CD4-positive, alpha-beta T cell treated with Interleukin-10 for 1 hour (primary cell): ENCODE measurements around the gene GLTPD2.
"Not testable (repeated sequence)": the region's sequence is repeated elsewhere in the genome, so short reads cannot be mapped to it uniquely, and the experiment has no call there.

Source experiments
- DNase-seq: peaks from one replicate; pipeline ENCODE4 v3.0.0-alpha.2; 2020

The GLTPD2 gene

DNA sequence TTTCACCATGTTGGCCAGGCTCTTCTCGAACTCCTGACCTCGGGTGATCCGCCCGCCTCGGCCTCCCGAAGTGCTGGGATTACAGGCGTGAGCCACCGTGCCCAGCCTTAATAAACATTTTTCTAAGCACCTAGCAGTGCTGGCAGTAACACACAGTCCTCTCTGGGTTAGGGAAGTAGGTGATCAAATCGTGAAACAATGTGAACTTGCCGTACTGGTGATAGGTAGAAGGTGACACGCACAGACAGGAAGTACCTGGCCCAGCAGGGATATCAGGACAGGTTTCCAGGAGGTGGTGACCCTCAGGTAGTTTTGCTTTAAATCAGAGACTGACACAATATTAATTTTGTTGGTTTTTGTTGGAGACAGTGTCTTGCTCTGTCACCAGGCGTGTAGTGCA lies 22.7 kb downstream of the GLTPD2 start:
- no peak for DNase-seq

DNA sequence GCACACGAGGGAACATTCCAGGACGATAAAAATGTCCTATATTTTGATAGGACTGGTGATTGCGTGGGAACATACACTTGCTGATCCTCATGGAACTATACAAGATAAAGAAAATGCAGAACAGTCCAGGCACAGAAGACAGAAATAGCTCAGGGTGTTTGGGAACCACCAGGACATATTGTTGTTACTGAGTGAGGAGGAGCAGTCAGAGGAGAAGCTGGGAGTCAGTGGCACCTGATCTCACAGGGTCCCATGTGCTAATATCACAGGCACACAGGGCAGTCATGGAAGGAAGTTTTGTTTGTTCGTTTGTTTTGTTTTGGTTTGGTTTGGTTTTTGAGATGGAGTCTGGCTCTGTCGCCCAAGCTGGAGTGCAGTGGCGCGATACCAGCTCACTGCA lies 23.9 kb downstream of the GLTPD2 start:
- no peak for DNase-seq

DNA sequence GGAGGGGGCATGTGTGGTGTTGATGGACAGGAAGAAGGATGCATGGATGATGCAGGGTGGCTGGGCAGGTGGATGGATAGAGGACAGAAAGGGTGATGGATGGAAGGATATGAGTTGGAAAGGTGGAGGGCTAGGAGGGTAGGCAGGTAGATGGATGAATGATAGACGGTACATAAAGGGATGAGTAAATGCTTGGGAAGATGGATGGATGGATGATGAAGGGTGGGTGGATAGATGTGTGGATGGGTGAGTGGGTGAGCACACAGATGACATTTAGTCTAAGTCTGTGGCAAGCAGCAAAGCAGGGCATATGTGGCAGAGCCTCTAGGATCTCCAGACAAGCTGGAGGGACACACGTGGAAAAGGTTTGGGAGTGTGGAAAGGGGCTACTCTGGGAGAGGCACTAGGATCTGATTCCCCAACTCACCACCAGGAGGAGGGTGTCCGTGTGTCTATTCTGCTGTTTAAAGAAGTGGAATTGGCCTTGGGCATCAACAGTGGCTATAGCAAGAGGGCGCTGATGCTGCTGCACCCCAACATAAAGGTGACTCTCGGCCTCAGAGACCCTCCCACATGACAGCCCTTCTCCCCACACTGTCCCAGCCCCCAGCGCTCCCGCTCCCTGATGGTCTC lies 26.4 kb downstream of the GLTPD2 start:
- DNase-seq = no peak

DNA sequence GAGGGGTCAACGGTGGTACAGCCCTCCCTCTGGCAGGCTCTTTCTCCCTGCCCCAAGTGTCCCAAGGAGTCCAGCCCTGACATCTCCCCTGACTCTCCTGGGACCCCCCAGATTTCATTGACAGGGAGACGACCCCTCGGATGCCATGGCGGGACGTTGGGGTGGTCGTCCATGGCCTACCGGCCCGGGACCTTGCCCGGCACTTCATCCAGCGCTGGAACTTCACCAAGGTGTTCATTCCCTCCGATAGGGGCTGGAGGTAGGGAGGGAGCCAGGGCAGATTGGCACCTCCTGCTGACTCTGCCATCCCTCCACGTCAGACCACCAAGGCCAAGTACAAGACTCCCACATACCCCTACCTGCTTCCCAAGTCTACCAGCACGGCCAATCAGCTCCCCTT lies 28.1 kb downstream of the GLTPD2 start:
- no peak for DNase-seq

DNA sequence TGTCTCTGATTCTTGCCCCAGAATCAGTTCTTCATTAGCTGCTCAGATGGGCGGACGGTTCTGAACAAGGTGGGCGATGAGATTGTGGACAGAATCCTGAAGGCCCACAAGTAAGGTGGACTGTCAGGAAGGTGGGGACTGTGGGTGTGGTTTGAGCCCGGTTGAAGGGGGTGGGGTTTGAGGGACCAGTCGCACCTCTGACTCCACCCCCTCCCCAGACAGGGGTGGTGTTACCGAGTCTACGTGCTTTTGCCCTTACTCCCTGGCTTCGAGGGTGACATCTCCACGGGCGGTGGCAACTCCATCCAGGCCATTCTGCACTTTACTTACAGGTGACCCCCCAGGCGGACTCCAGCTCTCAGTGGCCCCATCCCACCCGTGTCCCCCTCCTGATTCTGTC lies 29.5 kb downstream of the GLTPD2 start:
- no peak for DNase-seq

DNA sequence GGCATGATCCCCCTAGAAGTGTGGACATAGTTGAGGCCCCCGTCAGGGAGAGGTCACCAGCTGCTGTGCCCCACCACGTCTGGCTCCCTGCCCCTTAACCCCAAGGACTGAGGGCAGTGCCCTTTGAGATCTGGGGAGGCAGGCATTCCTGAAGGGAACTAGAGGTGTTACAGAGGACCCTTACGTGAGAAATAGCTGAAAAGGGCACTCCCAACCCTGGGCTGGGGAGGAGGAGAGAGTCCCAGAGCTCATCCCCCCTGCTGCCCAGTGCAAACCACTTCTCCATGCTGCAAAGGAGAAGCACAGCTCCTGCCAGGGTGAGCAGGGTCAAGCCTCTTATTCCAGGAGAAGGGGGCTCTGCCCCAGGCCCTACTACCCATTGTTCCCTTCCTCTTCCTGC lies 34.1 kb downstream of the GLTPD2 start:
- DNase-seq = no peak

DNA sequence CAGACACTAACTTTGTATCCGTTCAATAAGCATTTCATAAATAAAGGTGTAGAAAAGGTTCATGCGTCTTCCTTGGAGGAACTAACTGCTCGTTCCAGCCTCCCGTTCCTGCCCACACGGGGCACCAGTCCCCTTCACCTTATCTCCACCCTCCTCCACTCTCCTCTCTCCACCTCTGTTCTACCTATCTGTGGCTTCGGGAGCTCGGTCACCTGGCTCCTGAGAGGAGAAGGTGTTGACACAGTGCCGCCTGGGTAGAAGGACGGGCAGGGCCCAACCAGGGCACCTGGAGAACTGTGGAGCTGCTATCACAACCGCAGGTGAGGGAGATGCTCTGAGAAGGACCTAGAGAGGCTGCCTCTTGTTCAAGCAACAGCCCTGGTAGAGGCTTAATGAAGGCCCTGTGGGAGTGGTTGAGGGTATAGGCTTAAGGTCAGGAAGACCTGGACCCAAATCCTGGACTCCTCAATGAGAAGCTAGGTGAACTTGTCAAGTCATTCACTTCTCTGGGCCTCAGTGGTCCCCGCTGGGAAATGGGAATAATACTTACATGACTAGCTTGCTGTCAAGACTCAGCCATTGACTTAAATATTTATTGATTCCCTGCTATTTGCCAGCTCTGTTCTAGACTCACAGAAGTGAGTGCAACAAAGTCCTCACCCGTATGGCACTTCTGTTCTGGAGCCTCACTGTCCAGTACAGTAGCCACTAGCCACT lies 34.8 kb downstream of the GLTPD2 start:
- DNase-seq = no peak

DNA sequence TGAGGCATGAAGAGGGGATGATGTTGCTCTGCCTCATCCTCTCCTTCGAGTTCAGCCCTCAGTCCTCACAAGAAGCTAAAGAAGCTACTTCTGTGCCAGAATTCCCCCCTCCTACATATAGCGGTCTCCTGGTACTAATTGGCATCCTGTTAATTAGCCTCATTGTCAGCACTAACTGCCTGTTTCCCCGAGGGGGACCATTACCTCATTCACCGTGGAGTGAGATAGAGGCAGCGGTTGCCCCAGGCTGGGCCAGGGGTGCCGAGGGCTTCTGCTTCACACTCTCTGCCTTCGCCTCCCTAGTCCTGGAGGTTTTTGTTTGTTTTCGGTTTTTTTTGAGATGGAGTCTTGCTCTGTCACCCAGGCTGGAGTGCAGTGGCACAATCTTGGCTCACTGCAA lies 38.6 kb downstream of the GLTPD2 start:
- DNase-seq = no peak

DNA sequence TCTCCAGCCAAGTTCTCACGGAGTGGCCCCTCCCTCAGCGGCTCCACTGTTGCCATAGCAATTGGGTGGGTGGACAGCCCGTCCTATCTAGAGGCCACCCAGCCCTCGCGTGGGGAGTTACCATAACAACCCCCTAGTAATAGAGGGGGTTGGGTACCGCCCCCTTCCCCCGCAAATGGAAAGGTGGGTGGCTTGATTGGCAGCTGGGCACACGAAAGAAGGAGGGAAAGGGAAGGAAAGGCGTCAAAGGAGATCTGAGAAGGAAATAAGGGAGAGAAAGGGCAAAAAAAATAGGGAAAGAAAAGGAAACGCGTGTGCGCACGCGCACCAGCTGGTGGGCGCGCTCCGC lies 44.0 kb downstream of the GLTPD2 start:
- not testable (repeated sequence) for DNase-seq

DNA sequence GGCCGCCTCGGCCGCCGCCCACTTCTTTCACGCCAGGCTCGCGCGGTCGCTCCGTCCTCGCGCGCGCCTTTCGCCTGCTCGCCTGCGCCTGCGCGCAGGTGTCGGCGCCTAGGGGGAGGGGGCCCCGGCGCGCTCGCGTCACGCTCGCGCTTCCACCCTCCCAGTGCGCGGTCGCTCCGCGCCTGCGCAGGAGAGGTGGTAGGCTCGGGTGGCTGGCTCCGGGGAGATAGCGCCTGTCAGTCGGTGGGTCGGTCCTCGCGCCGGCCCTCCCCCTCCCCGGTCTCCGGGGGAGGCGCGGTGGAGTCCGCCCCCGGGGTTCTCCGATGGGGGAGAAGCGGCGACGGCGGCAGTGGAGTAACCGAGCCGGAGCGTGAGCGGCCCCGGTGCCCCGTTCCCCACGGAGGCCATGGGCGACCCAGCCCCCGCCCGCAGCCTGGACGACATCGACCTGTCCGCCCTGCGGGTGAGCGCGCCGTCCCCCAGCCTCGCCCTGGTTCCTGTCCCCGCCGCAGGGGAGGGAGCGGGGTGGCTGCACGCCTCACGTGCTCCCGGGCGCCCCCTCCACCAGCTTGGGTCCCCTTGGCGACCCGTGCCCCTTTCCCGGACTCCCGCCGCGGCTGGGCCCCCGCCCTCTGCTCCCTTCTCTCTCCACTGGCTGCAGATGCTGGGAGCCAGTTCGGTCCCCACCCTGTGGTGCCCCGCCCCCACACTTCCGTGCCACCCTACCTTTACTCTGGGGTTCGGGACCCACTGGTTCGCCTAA lies 44.6 kb downstream of the GLTPD2 start, which contains the start of gene MINK1:
TSS of gene MINK1 (plus strand) at position 163 of the 763 bp plus-strand sequence. CDS start at position 407, 244 bp downstream.
- peak; percentile 95 for DNase-seq

DNA sequence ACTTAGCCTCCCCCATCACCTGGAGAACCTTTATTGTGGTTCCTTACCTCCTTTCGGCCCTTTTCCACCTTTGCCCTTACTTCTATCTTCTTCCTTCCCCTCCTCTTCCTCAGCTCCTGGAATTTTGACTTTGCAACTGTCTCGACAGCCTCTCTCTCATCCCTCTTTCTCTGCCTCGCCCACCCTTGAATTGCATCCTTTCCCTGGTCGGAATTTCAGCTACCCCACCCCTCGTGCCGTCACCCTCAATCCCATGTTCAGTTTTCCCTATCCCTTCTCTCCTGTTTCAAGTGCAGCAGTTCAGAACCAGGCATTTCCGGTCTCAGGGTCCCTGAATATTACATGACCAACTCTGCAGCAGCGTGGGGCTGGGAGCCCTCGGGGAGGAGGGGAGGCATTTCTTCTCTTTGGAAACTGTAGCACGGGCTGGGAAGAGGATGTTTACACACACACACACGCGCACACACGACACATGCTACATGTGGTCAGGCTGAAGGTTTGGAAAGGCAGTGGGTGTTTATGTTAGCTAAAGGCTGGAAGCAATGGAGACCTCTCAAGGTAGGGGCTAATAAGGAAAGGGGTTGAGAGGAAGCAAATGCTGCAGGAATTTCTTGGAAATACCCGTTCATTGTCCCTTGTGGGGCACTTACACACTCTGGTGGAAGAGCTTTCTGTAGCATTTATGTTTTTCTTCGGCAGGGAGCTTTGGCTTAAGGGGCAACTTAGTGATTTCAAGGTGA lies 45.3 kb downstream of the GLTPD2 start:
- no peak for DNase-seq

DNA sequence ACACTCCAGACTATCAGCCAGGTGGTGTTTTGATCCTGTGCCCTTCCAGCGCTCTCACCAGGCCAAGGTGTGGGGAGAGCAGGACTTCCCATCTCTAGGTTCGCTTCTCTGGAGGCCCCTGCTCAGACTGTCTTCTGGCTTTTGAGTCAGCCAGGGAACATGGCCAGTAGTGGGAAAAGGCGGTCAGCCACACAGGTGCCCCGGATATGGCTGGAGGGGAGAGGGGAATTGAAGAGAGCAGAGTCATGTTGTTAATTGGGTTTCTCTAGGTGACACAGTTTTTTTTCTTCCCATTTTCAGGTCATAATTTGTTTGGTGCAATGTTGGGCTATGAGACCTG lies 45.9 kb downstream of the GLTPD2 start:
- no peak for DNase-seq

DNA sequence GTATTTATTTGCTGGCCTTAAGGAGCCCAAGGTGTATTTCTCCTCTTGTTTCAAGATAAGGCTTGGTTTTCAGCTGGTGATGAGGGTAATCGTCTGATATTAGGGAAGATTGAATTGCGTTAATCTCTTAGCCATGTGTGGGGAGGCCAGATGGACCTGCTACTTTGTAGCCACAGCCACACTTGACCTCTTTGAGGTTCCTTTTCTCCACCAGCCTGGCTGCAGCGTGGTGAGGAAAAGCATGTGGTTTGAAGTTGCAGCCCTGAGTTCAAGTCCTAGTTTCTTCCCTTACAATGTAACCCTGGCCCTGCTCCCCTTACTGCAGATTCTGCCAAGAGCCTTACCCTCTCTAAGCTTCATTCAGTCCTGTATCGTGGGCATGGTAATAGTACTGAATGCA lies 47.5 kb downstream of the GLTPD2 start:
- no peak for DNase-seq

DNA sequence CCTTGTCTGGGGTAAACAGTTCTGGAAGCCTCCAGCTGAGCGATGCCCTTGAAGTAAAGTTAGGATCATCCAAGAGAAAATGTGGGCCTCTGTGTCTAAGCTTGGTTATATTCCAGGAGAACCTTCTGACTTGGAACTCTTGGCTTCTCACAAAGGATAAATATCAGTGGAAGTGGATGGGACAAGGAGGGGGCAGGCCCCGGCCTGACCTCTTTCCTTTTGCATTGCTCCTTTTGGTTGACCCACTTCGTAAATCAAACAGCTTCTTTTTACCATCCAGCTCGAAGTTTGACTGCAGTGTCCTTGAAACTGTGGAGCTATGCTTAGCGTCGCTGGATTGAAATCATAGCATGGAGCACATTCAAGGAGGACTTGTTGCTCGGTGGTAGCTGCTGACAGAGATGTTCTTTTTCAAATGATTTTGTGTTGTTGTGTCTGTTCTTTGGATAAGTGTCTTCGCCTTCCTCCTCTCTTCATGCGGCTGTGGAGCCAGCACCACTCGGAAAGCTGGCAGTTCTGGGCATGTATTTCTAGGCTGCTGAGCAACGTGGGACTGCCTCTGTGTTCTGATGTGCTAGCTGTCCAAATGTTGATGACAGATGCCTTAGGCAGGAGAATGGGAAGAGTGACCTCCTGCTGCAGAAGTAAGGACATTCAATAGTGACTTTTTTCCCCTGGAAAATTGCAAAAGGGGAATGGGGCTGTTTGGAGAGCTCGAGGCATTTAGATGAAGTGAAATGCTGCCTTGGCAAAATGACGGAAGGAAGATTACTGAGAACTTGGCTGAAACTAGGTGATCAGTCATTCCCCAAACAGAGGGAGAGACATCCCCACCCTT lies 48.9 kb downstream of the GLTPD2 start:
- no peak for DNase-seq

DNA sequence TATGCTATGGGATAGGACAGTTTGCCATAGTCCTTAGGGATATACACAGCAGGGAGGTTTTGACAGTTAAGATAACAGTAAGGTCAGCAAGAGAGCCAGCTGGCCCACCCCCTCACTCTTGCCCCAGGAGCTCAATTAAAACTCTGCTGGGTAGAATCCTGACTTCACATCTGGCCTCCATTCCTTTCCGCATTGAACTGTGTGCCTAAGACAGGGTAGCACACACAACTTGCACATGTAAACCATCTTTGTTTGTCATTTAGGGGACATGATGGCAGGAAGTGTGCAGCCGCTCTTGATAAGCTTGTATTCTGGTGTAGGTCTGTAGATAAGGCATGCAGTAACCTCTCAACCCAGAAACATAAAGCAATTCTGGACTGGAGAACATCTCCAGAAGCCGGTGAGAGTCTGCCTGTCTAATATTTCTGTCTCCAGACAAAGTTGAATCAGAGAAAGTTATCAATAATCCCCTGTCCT lies 49.6 kb downstream of the GLTPD2 start:
- DNase-seq = no peak

DNA sequence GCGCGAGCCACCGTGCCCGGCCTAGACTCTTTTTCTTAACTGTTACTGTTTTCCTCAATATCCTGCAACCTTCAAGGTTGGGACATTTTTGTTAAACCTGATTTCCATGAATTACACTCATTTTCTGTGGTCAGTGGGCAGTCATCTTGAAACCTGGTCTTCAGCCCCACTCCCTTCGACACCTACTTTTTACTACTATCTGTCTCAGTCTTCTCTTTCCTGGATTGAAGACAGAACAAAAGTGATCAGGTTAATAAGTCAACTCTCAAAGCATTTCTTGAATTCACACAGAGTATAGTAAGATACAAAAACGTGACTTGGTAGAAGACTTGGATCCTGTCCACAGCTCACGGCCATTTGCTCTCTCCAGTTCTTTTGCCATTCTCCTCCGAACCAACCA lies 50.5 kb downstream of the GLTPD2 start:
- no peak for DNase-seq
